ENCODE measurements around the gene ETV3L. TPM values are rescaled to one million over a fixed set of nuclear protein-coding genes. Genes with fewer than 3 reads are reported as not detected.

ETV3L gene
- total RNA-seq, 4 donors from 2014 or later = not detected

DNA sequence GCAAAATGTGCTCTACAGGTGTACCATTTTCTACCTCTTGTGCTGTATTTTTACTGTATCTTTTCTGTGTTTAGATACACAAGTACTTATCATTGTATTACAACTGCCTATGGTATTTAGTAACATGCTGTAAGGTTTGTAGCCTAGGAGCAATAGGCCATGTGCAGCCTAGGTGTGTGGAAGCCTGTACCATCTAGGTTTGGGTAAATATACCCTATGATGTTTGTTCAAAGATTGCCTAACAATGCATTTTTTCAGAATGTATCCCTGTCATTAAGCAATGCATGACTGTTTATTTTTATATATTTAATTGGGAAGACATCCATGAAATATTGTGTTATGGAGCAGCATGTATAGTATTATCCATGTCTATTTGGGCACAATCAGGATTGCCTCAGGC, 11.0 kb downstream of the ETV3L start:
- Histone ChIP-seq H3K9me3 (no peaks in the 10 kb centered on the region), H3K27ac (no peak overlapping the region), H3K36me3 (no peaks in the 10 kb centered on the region), H3K27me3 (no peaks in the 10 kb centered on the region), H3K4me3 (no peak overlapping the region), H3K4me1 (no peaks in the 10 kb centered on the region)
- in situ Hi-C loops (cut with MboI; ENCODE audit: low sequenced_read_pairs in 4 of 4) (no loop called here), intact Hi-C loops (cut with DNase I; ENCODE audit: low total_unique reads) (no loop called here)
- DNase-seq (no peak), ATAC-seq (no peak)
- TF ChIP-seq, protein P1, sequence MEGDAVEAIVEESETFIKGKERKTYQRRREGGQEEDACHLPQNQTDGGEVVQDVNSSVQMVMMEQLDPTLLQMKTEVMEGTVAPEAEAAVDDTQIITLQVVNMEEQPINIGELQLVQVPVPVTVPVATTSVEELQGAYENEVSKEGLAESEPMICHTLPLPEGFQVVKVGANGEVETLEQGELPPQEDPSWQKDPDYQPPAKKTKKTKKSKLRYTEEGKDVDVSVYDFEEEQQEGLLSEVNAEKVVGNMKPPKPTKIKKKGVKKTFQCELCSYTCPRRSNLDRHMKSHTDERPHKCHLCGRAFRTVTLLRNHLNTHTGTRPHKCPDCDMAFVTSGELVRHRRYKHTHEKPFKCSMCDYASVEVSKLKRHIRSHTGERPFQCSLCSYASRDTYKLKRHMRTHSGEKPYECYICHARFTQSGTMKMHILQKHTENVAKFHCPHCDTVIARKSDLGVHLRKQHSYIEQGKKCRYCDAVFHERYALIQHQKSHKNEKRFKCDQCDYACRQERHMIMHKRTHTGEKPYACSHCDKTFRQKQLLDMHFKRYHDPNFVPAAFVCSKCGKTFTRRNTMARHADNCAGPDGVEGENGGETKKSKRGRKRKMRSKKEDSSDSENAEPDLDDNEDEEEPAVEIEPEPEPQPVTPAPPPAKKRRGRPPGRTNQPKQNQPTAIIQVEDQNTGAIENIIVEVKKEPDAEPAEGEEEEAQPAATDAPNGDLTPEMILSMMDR (IDR thresholded peaks at IDR 0.05 in 4 of 5, conservative IDR thresholded peaks at IDR 0.05 in 1 of 5) = no peak
- no peak for TF ChIP-seq POLR2A (IDR thresholded peaks at IDR 0.05)

DNA sequence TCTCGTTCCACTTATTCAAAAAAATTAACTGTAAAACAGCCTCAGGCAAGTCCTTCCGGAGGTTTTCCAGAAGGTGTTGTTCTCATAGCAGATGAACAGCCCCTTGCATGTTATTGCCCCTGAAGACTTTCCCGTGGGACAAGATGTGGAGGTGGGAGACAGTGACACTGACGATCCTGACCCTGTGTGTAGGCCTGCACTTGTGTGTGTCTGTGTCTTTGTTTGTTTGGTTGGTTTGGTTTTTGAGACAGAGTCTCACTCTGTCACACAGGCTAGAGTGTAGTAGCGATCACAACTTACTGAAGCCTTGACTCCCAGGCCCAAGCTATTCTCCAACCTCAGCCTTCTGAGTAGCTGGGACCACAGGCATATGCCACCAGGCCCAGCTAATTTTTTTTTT, 12.6 kb downstream of the ETV3L start:
- Histone ChIP-seq H3K27me3 (no peaks in the 10 kb centered on the region), H3K9me3 (no peaks in the 10 kb centered on the region), H3K36me3 (no peaks in the 10 kb centered on the region), H3K27ac (no peak overlapping the region), H3K4me1 (no peaks in the 10 kb centered on the region), H3K4me3 (no peak overlapping the region)
- ATAC-seq (no peak), DNase-seq (no peak)
- intact Hi-C loops (cut with DNase I; ENCODE audit: low total_unique reads) (no loop called here), in situ Hi-C loops (cut with MboI; ENCODE audit: low sequenced_read_pairs in 4 of 4) (no loop called here)
- TF ChIP-seq POLR2A (IDR thresholded peaks at IDR 0.05) = no peak
- TF ChIP-seq, protein P1 (IDR thresholded peaks at IDR 0.05 in 4 of 5, conservative IDR thresholded peaks at IDR 0.05 in 1 of 5) = no peak

DNA sequence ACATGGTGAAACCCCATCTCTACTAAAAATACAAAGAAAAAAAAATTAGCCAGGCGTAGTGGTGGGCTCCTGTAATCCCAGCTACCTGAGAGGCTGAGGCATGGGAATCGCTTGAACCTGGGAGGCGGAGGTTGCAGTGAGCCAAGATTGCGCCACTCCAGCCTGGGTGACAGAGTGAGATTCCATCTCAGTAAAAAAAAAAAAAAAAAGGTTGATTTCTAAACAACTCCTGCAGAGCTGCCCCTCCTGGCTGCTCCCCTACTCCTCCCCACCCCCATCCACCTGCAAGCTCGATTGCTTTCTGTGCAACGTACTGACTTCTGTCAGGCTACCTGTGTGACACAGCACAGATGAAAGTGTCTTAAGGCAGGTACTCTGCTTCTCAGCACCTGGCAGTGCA, 13.3 kb downstream of the ETV3L start:
- ATAC-seq = no peak
- Histone ChIP-seq H3K4me1 (no peaks in the 10 kb centered on the region), H3K27me3 (no peaks in the 10 kb centered on the region), H3K27ac (no peak overlapping the region), H3K36me3 (no peaks in the 10 kb centered on the region), H3K9me3 (no peaks in the 10 kb centered on the region), H3K4me3 (no peak overlapping the region)
- in situ Hi-C loops (cut with MboI; ENCODE audit: low sequenced_read_pairs in 4 of 4) = no loop called here
- no peak for TF ChIP-seq POLR2A (IDR thresholded peaks at IDR 0.05)
- TF ChIP-seq, protein P1 (IDR thresholded peaks at IDR 0.05 in 4 of 5, conservative IDR thresholded peaks at IDR 0.05 in 1 of 5) = no peak
- intact Hi-C loops (cut with DNase I; ENCODE audit: low total_unique reads) = no loop called here
- no peak for DNase-seq

DNA sequence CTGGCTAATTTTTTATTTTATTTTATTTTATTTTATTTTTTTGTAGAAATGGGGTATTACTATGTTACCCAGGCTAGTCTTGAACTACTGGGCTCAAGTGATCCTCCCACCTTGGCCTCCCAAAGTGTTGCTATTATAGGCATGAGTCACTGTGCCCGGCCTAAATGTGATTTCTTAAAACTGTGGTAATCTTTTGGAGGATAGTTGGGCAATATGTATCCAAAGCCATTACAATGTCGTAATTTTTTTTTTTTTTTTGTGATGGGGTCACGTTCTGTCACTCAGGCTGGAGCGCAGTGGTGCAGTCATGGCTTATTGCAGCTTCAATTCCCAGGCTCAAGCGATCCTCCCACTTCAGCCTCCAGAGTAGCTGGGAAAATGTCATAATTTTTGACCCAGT, 14.2 kb downstream of the ETV3L start:
- in situ Hi-C loops (cut with MboI; ENCODE audit: low sequenced_read_pairs in 4 of 4) (no loop called here), intact Hi-C loops (cut with DNase I; ENCODE audit: low total_unique reads) (no loop called here)
- Histone ChIP-seq H3K4me1 (no peaks in the 10 kb centered on the region), H3K27me3 (no peaks in the 10 kb centered on the region), H3K27ac (no peak overlapping the region), H3K36me3 (no peaks in the 10 kb centered on the region), H3K9me3 (no peaks in the 10 kb centered on the region), H3K4me3 (no peak overlapping the region)
- TF ChIP-seq, protein P1 (IDR thresholded peaks at IDR 0.05 in 4 of 5, conservative IDR thresholded peaks at IDR 0.05 in 1 of 5) = no peak
- no peak for TF ChIP-seq POLR2A (IDR thresholded peaks at IDR 0.05)
- ATAC-seq = no peak
- DNase-seq = no peak

DNA sequence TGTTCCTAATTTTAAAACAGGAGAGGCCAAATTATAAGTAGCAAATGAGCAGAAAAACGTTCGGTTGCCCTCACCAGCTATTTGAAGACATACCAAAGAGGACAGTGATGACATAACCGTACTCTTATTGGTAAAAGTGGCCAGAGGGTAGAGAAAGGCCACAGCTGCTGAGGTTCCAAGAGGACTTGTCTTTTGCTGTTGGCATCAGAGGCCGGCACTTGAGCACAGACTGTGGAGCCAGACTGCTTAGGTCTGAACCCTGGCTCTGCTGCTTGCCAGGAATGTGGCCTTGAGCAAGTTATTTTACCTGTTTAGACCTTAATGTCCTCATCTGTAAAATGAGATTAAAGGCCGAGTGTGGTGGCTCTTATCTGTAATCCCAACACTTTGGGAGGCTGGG, 14.9 kb downstream of the ETV3L start:
- no peaks in the 10 kb centered on the region for H3K9me3 ChIP-seq
- intact Hi-C loops (cut with DNase I; ENCODE audit: low total_unique reads) (no loop called here), in situ Hi-C loops (cut with MboI; ENCODE audit: low sequenced_read_pairs in 4 of 4) (no loop called here)
- no peak overlapping the region for H3K4me3 ChIP-seq
- H3K36me3 ChIP-seq = no peaks in the 10 kb centered on the region
- TF ChIP-seq POLR2A (IDR thresholded peaks at IDR 0.05) = no peak
- TF ChIP-seq, protein P1 (IDR thresholded peaks at IDR 0.05 in 4 of 5, conservative IDR thresholded peaks at IDR 0.05 in 1 of 5) = no peak
- no peaks in the 10 kb centered on the region for H3K4me1 ChIP-seq
- no peak for ATAC-seq
- no peak for DNase-seq
- H3K27me3 ChIP-seq = no peaks in the 10 kb centered on the region
- H3K27ac ChIP-seq = no peak overlapping the region

All from gastrocnemius medialis (tissue), 4 donors.